ENCODE results near the gene UBR3.

Gene UBR3

DNA sequence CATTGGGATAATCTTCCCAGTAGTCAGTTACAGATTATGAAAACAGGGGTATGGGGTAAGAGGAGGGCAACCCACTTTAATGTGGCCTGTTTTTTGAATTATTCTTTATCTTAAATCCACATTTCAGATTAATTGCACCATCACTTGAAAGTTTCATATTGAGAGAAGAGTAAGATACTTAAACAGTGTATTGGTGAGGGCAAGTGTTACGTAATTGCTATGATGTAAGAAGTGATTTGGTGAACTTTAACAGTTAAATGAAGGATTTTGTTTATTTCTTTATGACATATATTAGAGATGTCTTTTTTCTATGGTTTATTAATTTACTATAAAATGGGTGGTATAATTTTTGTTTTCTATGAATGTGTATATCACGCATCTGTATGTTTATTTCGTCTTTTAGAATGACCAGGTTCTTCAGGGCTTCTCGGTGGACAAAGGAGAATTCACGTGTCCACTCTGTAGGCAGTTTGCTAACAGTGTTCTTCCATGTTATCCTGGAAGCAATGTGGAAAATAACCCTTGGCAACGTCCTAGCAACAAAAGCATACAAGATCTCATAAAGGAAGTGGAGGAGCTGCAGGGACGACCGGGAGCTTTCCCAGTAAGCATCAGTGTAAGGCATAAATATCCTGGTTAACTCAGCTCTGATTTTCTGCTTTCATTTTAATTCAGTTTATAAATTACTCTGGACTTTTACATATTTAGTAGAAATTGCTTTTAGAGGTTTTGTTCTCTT, 179.5 kb downstream of the UBR3 start:
- no peaks in the 10 kb centered on the region for H3K4me1 Mint-ChIP-seq
- ATAC-seq, result no peak
- H3K27me3 Mint-ChIP-seq, result no peaks in the 10 kb centered on the region
- H3K27ac Mint-ChIP-seq, result no peak overlapping the region
- H3K36me3 Mint-ChIP-seq (ENCODE audit: low read depth), result peaks cover 22% of the 10 kb centered on the region
- no peaks in the 10 kb centered on the region for H3K9me3 Mint-ChIP-seq
- DNase-seq, result no peak
- H3K4me3 Mint-ChIP-seq, result no peak overlapping the region

DNA sequence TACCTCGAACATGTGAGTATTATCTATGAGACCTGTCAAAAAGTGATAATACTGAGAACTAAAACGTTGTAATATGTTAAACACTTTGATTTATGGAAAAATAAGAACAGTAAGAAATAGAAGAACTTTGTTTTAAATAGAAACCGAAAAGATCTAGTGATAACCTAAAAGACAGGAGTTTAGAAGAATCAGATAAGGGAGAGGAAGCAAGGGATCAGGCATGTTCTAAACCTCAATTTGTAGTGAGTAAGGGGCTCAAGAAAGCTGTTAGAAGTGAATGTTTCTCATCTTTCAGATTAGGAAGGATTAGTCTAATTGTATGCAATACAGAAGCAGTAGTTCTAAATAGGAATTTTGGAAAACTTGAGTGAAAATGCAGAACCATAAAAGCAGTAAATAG, 182.0 kb downstream of the UBR3 start:
- Mint-ChIP-seq H3K36me3 (ENCODE audit: low read depth) (peaks cover 13% of the 10 kb centered on the region), H3K27ac (no peak overlapping the region), H3K9me3 (no peaks in the 10 kb centered on the region), H3K4me3 (no peak overlapping the region), H3K4me1 (no peaks in the 10 kb centered on the region), H3K27me3 (no peaks in the 10 kb centered on the region)
- ATAC-seq (no peak), DNase-seq (no peak)

DNA sequence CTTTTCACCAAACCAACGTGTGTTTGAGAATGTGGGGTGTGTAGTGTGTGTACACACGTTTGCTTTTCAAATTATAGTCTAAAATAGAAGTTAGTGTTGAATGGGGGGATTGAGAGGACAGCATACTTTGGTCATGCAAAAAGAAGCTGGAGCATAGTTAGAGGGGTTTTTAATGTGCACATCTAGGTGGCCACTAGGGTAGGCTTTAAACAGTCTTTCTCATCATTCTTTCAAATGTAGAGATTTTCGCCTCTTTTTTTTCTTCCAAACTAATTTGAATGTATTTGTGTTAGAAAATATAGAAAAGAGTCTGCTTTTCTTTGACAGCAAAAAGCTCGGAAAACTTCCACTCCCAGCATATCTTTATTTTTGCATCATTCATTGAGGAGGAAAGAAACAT, 185.5 kb downstream of the UBR3 start:
- H3K4me1 Mint-ChIP-seq, result no peaks in the 10 kb centered on the region
- ATAC-seq (no peak), DNase-seq (no peak)
- H3K4me3 Mint-ChIP-seq, result no peak overlapping the region
- peaks cover 5% of the 10 kb centered on the region for H3K36me3 Mint-ChIP-seq (ENCODE audit: low read depth)
- H3K27ac Mint-ChIP-seq, result no peak overlapping the region
- H3K27me3 Mint-ChIP-seq, result no peaks in the 10 kb centered on the region
- no peaks in the 10 kb centered on the region for H3K9me3 Mint-ChIP-seq

DNA sequence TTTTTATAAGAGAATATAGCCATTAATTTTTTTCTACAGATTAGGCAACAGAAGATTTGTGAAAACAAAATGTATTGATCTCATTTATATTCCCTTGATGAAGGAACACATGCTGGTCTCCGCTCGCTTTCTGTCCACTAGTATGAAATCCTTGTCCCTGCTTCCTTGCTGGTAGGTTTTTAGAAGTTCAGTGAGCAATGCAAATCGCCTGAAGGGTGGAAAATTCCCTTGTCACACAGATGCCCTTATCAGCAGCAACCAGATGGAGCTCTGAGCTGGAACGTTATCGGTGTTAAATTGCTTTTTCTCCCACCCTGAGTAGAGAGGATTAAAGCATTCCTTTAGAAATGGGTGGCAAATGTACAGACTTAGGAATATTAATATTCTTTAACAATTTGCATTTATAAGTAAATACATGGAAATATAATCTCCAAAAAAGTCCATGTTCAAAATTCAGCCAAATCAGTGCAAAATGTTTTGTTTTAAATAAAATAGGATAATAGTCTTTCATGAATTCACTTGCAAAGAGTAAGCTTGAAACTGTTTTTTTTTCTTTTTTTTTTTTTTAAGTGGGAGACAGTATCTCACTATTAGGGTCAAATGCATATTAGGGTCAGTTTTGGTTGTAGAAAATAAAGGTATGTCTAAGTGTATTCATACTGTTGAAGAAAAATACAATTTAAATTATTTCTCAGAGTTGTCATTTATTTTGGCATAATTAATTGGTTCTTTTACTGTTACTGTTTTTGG, 186.7 kb downstream of the UBR3 start:
- DNase-seq (no peak), ATAC-seq (no peak)
- H3K36me3 Mint-ChIP-seq (ENCODE audit: low read depth), result peaks cover 6% of the 10 kb centered on the region
- H3K4me1 Mint-ChIP-seq, result no peaks in the 10 kb centered on the region
- no peak overlapping the region for H3K27ac Mint-ChIP-seq
- no peaks in the 10 kb centered on the region for H3K9me3 Mint-ChIP-seq
- no peak overlapping the region for H3K4me3 Mint-ChIP-seq
- H3K27me3 Mint-ChIP-seq, result no peaks in the 10 kb centered on the region

DNA sequence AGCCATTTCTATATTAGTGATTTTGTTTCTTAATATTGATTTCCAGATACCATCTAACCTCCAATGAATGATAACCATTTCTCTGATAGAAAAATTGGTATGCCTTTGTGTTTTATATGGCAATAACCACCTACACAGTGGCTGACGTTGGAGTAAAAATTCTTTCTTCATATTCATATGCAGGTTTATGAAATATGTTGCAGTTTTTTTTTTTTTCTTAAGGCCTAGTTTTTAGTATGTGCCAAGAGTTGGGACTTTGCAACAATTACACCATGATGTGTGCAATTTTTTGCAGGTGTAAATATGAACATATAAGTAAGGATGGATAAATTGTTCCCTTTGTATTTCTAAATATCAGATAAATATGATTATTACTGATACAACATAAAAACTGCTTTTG, 187.5 kb downstream of the UBR3 start:
- Mint-ChIP-seq H3K36me3 (ENCODE audit: low read depth) (peaks cover 8% of the 10 kb centered on the region), H3K9me3 (no peaks in the 10 kb centered on the region), H3K27me3 (no peaks in the 10 kb centered on the region), H3K4me3 (no peak overlapping the region), H3K4me1 (no peaks in the 10 kb centered on the region), H3K27ac (no peak overlapping the region)
- ATAC-seq, result no peak
- no peak for DNase-seq

DNA sequence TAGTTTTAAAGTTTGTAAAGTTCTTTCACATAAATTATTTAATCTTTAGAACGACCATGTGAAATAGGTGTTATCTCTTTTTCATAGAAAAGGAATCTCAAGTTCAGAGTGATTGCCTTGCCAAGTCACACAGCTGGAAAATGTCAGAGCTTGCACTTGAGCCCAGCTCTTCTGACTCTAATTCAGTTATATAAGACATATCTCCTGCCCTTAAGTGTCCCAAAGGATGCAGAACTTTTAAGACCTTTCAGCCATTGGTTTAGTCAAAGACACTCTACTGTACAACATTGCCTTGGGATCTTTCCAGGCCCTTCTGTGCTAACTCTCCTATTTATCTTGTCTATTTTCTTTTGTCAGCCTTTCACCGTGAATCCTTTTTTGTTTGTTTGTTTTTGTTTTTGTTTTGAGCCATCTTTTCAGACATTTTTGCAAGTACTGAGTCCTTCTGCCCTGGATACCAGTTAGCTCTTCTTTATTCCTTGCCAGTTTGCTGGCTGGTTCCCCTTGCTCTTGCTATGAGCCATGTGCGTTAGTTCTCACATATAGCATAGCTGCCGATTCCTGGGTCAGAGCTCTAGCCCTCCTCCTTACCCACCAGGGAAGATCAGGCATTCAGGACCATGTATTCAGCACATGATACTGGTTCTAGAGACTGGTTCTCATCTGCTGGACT, 190.7 kb downstream of the UBR3 start:
- DNase-seq (no peak), ATAC-seq (no peak)
- Mint-ChIP-seq H3K9me3 (no peaks in the 10 kb centered on the region), H3K4me1 (no peaks in the 10 kb centered on the region), H3K27ac (no peak overlapping the region), H3K4me3 (no peak overlapping the region), H3K27me3 (no peaks in the 10 kb centered on the region), H3K36me3 (ENCODE audit: low read depth) (peaks cover 18% of the 10 kb centered on the region)

DNA sequence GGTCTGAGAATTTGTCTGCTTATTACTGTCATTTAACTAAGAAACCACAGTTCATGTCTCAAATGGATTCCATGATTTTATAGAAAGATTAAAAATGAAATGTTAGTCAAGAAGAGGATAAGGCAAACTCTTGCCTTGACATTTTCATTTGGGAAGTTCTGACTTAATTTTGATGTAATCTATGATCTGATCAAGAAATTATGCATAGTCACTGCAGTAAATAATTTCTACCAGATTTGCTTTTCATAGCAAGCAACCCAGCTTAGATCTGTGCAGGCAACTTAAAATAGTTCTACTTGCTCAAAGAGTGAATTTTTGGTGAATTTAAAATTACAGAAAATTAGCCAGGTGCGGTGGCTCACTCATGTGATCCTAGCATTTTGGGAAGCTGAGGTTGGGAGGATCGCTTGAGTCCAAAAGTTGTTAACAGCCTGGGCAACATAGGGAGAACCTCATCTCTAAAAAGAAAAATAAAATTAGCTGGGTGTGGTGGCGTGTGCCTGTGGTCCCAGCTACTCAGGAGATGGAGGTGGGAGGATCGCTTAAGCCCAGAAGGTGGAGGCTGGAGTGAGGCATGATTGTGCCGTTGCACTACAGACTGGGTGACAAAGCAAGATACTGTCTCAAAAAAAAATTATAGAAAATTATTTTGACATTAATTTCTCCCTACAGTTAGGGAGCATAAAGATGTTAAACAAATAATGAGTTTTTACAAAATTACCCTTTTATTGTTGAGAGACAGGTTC, 192.0 kb downstream of the UBR3 start:
- H3K4me3 Mint-ChIP-seq, result no peak overlapping the region
- no peaks in the 10 kb centered on the region for H3K4me1 Mint-ChIP-seq
- no peak for DNase-seq
- no peak for ATAC-seq
- H3K36me3 Mint-ChIP-seq (ENCODE audit: low read depth), result peaks cover 17% of the 10 kb centered on the region
- no peak overlapping the region for H3K27ac Mint-ChIP-seq
- no peaks in the 10 kb centered on the region for H3K9me3 Mint-ChIP-seq
- H3K27me3 Mint-ChIP-seq, result no peaks in the 10 kb centered on the region

DNA sequence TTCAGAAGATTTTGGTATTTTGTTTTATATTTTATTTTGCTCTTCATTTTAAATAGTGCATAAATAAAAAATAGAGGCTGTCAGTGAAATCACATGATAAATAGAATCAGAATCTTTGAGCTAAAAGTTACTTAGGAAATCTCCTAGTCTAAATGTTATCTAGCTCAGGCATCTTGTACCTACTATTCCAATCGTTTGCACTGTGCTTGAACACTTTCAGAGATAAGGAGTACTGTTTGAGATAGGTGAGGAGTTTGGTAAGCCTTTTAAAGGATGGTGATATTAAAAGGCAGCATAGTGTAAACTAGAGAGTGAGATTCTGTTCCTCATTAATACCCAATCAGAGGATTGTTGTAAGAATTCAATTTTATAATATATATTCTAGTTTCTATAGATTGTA, 193.5 kb downstream of the UBR3 start:
- Mint-ChIP-seq H3K4me3 (no peak overlapping the region), H3K27me3 (no peaks in the 10 kb centered on the region), H3K36me3 (ENCODE audit: low read depth) (peaks cover 17% of the 10 kb centered on the region), H3K9me3 (no peaks in the 10 kb centered on the region), H3K27ac (no peak overlapping the region), H3K4me1 (no peaks in the 10 kb centered on the region)
- DNase-seq, result no peak
- ATAC-seq, result no peak

DNA sequence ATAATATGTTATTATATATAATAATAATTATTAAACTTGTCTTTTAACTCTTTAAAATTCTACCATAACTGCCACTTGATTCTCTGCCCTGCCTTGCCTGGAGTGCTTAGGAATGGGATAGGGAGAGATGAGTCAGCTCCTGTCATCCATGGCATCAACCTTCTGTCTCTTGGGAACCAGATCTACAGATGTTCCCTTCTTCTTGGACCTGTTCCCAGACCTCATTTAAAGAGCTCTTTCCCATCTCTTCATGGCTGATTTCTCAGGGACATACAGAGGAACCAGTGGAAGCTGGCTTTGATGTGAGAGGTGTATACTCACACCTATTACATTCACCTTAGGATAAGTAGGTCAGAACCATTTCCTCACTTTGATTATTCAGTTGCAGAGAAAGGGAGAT, 195.4 kb downstream of the UBR3 start:
- Mint-ChIP-seq H3K4me1 (no peaks in the 10 kb centered on the region), H3K36me3 (ENCODE audit: low read depth) (peaks cover 16% of the 10 kb centered on the region), H3K27me3 (no peaks in the 10 kb centered on the region), H3K4me3 (no peak overlapping the region), H3K9me3 (no peaks in the 10 kb centered on the region), H3K27ac (no peak overlapping the region)
- DNase-seq, result no peak
- no peak for ATAC-seq

DNA sequence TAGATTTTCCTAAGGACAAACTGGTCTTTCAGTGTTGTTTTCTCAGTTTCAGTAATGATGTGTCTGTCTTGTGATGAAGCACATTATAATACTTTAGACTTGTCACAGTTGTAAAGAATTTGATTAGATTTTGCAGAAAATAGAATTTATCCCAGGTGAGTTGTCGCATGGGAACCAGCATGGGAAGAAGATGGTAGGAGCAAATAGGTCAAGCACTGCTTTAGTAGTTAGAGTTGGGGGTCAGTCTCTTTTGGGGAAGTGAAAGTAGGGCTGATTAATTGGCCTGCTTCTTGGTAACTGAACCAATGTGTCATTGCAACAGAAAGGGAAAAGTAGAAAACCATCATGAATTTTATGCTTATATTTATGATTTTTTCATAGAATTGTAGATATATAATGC, 197.5 kb downstream of the UBR3 start:
- DNase-seq (no peak), ATAC-seq (no peak)
- H3K4me1 Mint-ChIP-seq, result no peaks in the 10 kb centered on the region
- H3K4me3 Mint-ChIP-seq, result no peak overlapping the region
- no peaks in the 10 kb centered on the region for H3K27me3 Mint-ChIP-seq
- peaks cover 23% of the 10 kb centered on the region for H3K36me3 Mint-ChIP-seq (ENCODE audit: low read depth)
- no peaks in the 10 kb centered on the region for H3K9me3 Mint-ChIP-seq
- H3K27ac Mint-ChIP-seq, result no peak overlapping the region

DNA sequence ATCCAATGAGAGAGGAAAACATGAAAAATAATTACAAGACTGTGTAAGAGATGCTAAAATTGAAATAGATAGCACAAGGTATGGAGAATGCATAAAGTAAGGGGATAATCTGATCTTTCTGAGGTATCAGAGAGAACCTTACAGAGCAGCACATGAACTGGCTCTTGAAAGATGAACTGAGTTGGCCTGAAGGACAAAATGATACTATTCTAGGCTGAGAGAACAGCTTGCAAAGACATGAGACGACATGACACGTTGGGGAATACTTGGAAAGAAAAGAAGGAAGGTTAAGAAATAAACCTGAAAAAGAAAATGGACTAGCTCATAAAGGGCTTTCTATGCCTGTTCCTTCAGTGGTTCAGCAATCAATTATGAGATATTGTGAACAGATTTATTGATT, 198.0 kb downstream of the UBR3 start:
- DNase-seq, result no peak
- H3K9me3 Mint-ChIP-seq, result no peaks in the 10 kb centered on the region
- no peaks in the 10 kb centered on the region for H3K4me1 Mint-ChIP-seq
- H3K27me3 Mint-ChIP-seq, result no peaks in the 10 kb centered on the region
- H3K36me3 Mint-ChIP-seq (ENCODE audit: low read depth), result peaks cover 27% of the 10 kb centered on the region
- H3K27ac Mint-ChIP-seq, result no peak overlapping the region
- H3K4me3 Mint-ChIP-seq, result no peak overlapping the region
- no peak for ATAC-seq

DNA sequence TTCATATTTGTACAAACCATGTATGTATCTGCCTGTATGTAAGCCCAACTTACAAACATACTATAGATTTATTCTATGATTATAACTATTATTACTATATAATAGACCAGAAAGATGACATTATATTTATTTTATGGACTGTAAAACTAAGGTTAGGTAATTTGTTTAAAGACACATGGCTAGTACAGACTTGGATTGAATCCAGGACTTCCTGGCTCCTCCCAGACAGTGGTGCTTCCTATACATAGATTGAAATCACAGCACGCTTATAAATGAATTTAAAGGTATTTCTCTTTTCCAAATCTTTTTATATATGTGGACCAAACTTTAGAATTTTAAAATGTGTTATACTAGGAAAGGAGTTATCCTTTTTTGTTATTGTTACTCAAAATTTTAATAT, 199.1 kb downstream of the UBR3 start:
- Mint-ChIP-seq H3K27me3 (no peaks in the 10 kb centered on the region), H3K36me3 (ENCODE audit: low read depth) (peaks cover 33% of the 10 kb centered on the region), H3K27ac (no peak overlapping the region), H3K4me1 (no peaks in the 10 kb centered on the region), H3K4me3 (no peak overlapping the region), H3K9me3 (peaks cover 5% of the 10 kb centered on the region)
- no peak for DNase-seq
- ATAC-seq, result no peak

DNA sequence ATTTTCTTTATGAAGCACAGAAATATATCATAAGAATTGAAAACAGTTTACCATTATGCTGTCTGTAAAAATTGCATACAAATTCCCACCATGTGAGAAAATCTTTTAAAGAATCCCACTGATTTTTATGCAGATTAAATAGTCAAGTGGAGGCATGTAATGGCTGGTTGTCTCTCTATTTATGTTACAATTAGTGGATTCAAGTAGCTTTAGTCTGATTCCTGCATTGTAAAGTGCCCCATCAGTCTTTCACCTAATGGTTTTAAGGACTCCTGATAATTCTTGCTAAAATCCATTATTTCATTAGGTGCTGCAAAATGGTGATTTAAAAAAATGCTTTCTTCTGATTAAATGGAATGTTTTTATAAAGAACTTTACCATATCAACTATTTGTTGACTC, 202.3 kb downstream of the UBR3 start:
- Mint-ChIP-seq H3K27me3 (no peaks in the 10 kb centered on the region), H3K36me3 (ENCODE audit: low read depth) (peaks cover 32% of the 10 kb centered on the region), H3K4me3 (no peak overlapping the region), H3K27ac (no peak overlapping the region), H3K9me3 (peaks cover 5% of the 10 kb centered on the region), H3K4me1 (no peaks in the 10 kb centered on the region)
- DNase-seq (no peak), ATAC-seq (no peak)

DNA sequence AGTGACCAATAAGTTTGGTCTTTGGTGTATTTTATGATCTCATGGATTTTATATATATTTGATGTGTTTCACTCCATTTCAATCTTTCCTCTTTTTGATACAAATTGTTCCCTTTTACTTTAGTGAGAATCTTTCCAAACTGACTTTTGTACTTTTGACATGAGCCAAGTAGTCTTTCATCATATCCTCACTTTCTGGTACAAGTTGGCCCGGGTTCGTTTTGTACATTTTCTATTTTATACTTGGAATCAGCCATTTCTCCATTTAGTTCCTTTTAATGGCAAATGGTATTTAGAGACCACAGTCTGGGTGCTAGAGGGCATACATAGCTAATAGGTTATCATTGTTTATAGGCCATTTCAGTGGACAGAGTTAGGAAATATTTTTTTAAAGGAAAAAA, 202.8 kb downstream of the UBR3 start:
- Mint-ChIP-seq H3K4me3 (no peak overlapping the region), H3K4me1 (no peaks in the 10 kb centered on the region), H3K27ac (no peak overlapping the region), H3K36me3 (ENCODE audit: low read depth) (peaks cover 32% of the 10 kb centered on the region), H3K27me3 (no peaks in the 10 kb centered on the region), H3K9me3 (peaks cover 5% of the 10 kb centered on the region)
- ATAC-seq, result no peak
- DNase-seq, result no peak

All from activated naive CD8-positive, alpha-beta T cell treated with anti-CD3 and anti-CD28 coated beads, Interleukin-2, amount 50 U/mL, for 24 hours (primary cell).